RWPE2 (cell line): Measurements from ENCODE around the gene PLB1.

Source experiments
- ATAC-seq: fragments of 200-7000 bp; cut with Tn5 transposase; 3 replicates; pipeline ENCODE4 v1.9.1; 2021; ENCODE audit warnings: low read depth
- DNase-seq: peaks from one replicate; pipeline ENCODE4 v3.0.0-alpha.2; 2020; ENCODE audit warnings: low spot score
- H3K27ac ChIP-seq: fragments of 450-650 bp; 2 replicates; pipeline ENCODE4 v1.5.1; 2017; ENCODE audit warnings: mild to moderate bottlenecking; ENCODE audit not compliant: poor library complexity, severe bottlenecking
- H3K27me3 ChIP-seq: fragments of 250-450 bp; sonication (Bioruptor Pico); 2 replicates; pipeline ENCODE4 v1.5.1; 2021; ENCODE audit warnings: mild to moderate bottlenecking, moderate library complexity; ENCODE audit not compliant: insufficient read depth, poor library complexity, severe bottlenecking
- H3K36me3 ChIP-seq: fragments of 250-450 bp; sonication (Bioruptor Pico); 2 replicates; pipeline ENCODE4 v1.5.1; 2020; ENCODE audit warnings: low read depth, mild to moderate bottlenecking, moderate library complexity
- H3K4me1 ChIP-seq: fragments of 250-450 bp; sonication (Bioruptor Pico); 2 replicates; pipeline ENCODE4 v1.5.1; 2021; ENCODE audit warnings: mild to moderate bottlenecking, moderate library complexity; ENCODE audit not compliant: insufficient read depth, poor library complexity, severe bottlenecking
- H3K4me3 ChIP-seq: fragments of 250-450 bp; sonication (Bioruptor Pico); 2 replicates; pipeline ENCODE4 v1.5.1; 2021; ENCODE audit warnings: mild to moderate bottlenecking, moderate library complexity; ENCODE audit not compliant: severe bottlenecking
- H3K9me3 ChIP-seq: fragments of 250-450 bp; sonication (Bioruptor Pico); 2 replicates; pipeline ENCODE4 v1.5.1; 2021; ENCODE audit warnings: mild to moderate bottlenecking, moderate library complexity; ENCODE audit not compliant: severe bottlenecking
- TF ChIP-seq, protein P1 (sequence below): fragments of 450-650 bp; IDR thresholded peaks from one replicate; pipeline ENCODE4 v1.5.1; 2017; ENCODE audit warnings: mild to moderate bottlenecking, moderate library complexity; ENCODE audit not compliant: poor library complexity, severe bottlenecking

Gene PLB1

DNA sequence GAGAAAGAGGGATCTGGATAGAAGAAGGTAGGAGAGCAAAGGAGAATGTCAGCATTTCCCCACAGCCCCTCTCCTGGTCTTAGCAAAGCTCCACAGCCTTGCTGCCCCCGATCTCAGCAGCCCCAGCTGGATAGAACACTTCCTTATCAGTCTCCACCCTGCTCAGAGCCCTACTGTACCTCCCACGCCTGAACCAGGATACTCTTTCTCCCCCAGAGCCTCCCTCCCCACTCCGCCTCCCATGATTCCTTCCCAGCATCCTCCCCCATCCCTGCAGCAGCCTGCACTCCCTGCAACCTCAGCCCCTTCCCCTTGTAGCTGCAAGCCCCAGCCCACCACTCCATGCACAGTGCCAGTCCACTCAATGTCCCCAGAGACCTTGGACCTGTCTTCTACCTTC is 25.8 kb downstream of the PLB1 start:
- no peaks in the 10 kb centered on the region for H3K27me3 ChIP-seq
- H3K27ac ChIP-seq = no peak overlapping the region
- DNase-seq = no peak
- TF ChIP-seq, protein P1, sequence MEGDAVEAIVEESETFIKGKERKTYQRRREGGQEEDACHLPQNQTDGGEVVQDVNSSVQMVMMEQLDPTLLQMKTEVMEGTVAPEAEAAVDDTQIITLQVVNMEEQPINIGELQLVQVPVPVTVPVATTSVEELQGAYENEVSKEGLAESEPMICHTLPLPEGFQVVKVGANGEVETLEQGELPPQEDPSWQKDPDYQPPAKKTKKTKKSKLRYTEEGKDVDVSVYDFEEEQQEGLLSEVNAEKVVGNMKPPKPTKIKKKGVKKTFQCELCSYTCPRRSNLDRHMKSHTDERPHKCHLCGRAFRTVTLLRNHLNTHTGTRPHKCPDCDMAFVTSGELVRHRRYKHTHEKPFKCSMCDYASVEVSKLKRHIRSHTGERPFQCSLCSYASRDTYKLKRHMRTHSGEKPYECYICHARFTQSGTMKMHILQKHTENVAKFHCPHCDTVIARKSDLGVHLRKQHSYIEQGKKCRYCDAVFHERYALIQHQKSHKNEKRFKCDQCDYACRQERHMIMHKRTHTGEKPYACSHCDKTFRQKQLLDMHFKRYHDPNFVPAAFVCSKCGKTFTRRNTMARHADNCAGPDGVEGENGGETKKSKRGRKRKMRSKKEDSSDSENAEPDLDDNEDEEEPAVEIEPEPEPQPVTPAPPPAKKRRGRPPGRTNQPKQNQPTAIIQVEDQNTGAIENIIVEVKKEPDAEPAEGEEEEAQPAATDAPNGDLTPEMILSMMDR = no peak
- no peaks in the 10 kb centered on the region for H3K36me3 ChIP-seq
- ATAC-seq = no peak
- no peak overlapping the region for H3K4me3 ChIP-seq
- no peaks in the 10 kb centered on the region for H3K4me1 ChIP-seq
- no peaks in the 10 kb centered on the region for H3K9me3 ChIP-seq

DNA sequence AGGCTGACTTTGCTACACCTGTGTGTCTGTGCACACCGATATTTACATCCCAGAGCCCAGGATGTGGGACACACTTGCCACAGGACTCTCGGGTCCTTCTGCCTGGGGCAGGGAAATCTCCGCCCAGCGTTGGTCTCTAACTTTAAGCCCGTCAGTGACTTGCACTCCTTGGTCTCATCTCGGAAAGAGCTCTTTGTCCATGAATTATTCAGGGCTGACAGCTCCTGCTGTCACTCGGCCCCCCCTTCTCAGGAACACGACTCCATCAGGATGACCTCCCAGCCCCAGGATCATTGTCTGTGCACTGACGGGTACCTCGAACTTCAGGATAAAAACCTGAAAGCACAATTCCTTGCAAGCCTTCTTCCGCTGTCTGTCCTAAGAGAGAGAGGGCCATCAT is 26.6 kb downstream of the PLB1 start:
- H3K4me3 ChIP-seq = no peak overlapping the region
- no peaks in the 10 kb centered on the region for H3K9me3 ChIP-seq
- DNase-seq (no peak), ATAC-seq (no peak)
- H3K27ac ChIP-seq = no peak overlapping the region
- H3K36me3 ChIP-seq = no peaks in the 10 kb centered on the region
- no peaks in the 10 kb centered on the region for H3K4me1 ChIP-seq
- no peaks in the 10 kb centered on the region for H3K27me3 ChIP-seq
- TF ChIP-seq, protein P1 = no peak

DNA sequence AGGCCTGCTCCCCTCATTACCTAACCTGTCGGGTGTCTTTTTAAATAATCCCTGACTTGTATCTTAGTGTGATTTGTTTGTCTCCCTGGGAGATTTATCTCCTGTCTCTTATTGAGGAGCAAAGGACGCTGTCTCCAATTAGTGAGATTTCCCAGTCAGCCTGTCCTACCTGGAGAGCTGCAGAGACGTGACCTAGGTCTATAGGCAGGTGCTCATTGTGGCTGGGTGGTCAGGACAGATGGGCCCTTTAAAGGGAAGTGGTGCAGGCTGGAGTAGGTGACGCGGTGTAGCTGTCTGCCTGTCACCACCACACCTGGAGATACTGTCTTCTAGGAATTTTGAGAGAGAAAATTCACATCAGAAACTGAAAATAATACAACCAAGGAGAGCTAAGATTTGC is 28.0 kb downstream of the PLB1 start:
- ATAC-seq (no peak), DNase-seq (no peak)
- no peak overlapping the region for H3K4me3 ChIP-seq
- TF ChIP-seq, protein P1 = no peak
- H3K4me1 ChIP-seq = no peaks in the 10 kb centered on the region
- H3K27ac ChIP-seq = no peak overlapping the region
- no peaks in the 10 kb centered on the region for H3K9me3 ChIP-seq
- H3K27me3 ChIP-seq = no peaks in the 10 kb centered on the region
- no peaks in the 10 kb centered on the region for H3K36me3 ChIP-seq

DNA sequence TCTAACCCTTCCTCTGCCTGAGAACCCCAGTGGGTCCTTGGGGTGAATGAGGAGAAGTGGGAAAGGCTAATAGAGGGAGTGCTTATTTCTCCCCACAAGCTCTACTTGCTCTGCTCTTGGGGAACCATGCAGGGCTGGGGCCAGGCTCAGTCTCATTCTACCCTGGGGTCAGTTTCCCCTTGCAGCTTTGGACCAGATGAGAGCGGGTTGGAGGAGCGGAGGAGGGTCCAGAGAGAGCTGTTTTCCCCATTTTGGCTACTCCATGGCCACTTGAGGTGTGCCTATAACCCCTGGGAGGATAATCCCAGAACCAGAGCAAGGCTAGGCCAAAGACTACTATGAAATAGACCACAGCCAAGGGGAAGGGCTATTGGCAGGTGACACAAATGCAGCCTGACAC is 29.6 kb downstream of the PLB1 start:
- no peak overlapping the region for H3K27ac ChIP-seq
- TF ChIP-seq, protein P1 = no peak
- no peaks in the 10 kb centered on the region for H3K9me3 ChIP-seq
- ATAC-seq (no peak), DNase-seq (no peak)
- no peaks in the 10 kb centered on the region for H3K36me3 ChIP-seq
- no peaks in the 10 kb centered on the region for H3K27me3 ChIP-seq
- H3K4me3 ChIP-seq = no peak overlapping the region
- H3K4me1 ChIP-seq = no peaks in the 10 kb centered on the region

DNA sequence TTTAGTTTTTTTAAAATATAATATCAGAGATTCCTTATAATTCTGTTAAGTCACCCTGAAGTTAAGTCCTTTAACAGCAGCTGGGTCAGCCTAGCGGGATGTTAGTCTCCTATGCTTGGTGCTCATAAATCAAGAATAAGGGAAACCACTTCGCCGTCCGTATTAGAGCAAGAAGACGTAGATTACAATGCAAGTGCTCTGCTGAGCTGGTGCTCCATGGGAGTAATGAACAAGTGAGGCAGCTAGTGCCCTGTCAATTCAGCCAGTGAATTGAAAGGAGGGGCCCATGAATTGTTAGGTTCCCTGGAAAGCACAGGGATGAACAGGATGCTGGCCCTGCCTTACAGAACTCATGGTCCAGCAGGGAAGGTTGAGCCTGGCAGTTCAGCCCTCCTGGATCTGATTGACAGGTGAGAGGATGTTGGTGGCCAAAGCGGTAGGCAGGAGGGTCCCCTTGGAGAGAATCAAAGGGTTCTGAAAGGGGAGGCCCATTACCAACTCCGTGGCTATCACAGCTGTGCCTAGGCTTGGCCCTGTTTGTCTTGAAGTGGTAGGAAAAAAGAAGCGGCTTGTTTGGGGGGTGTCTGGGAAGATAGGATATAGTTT is 30.8 kb downstream of the PLB1 start:
- H3K4me1 ChIP-seq = no peaks in the 10 kb centered on the region
- H3K9me3 ChIP-seq = no peaks in the 10 kb centered on the region
- DNase-seq (no peak), ATAC-seq (no peak)
- H3K27me3 ChIP-seq = no peaks in the 10 kb centered on the region
- no peak overlapping the region for H3K4me3 ChIP-seq
- H3K27ac ChIP-seq = no peak overlapping the region
- H3K36me3 ChIP-seq = no peaks in the 10 kb centered on the region
- TF ChIP-seq, protein P1 = no peak
